ENCODE results near the gene BARHL2. TPM values are rescaled to one million over a fixed set of nuclear protein-coding genes. Genes with fewer than 3 reads are reported as not detected.
A peak's percentile ranks its signal among the peaks of the same experiment; 100 is the strongest.

Gene BARHL2
- total and polyA plus RNA-seq, 12 donors, result 0.13 TPM; not detected in 11

DNA sequence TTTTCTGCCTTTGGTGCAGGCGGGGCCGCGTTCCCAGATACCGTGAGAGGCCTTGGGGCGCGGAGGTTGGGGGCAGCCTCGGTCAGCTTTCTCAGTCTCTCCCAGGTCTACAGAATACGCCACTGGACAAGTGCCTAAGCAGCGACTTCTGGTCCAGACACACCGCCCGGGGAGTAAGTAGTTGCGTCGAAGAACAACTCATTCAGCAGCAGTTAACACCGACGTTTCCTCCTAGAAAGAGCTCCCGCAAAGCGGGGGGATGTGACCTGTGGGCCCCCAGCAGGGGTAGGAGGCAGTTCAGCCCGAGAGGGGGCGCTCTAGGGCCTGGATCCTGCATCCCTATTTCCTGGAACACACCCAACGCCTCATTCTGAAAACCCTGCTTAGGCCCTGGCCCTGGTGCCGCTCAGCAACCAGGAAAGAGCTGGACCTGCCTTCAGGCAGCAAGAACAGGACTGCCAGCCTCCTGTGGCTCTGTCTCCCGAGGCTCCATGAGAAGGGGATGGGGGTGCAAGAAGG, 6.5 kb upstream of the BARHL2 start:
- no peak for DNase-seq
- H3K4me1 ChIP-seq, result peaks cover 23 to 60% (median 41%) of the 10 kb centered on the region in 9 donors

DNA sequence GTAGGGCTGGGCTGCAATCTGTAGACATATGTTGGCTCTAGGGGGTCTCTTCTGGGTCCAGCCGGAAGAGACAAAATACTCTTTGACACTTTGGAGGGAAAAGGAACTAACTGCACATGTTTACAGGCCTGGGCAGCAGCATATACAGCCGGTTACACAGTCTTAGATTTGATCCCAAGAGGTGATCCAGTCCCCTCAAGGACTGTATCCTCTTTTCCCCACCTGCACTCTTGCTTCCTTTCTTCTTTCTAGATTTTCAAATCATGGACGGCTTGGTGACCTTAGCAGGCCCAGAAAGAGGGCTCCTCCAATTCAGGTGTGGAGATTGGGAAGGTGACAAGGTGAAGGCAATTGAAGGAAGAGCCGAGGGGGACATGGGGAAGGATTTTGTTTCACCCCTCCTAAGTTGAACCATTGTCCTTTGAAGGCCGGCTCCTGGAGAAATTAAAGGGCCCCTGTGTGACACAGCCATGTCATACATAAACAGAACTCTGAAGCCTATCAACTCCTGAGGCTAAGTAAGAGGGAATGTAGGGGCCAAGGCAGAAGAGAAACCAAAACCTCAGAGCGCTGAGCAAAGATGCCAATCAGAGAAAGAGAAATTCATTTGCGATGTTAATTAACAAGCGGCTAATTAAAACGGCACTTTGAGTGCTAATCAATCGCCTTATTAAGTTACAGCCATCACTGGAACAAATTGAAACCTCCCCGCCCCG, 5.9 kb upstream of the BARHL2 start:
- peaks cover 0 to 6% (median 0%) of the 10 kb centered on the region in 11 donors for H3K9me3 ChIP-seq
- DNase-seq, result no peak
- peak overlapping the region in 7 of 10 donors; percentile 9 to 44 (median 33) for H3K4me3 ChIP-seq
- H3K4me1 ChIP-seq, result peaks cover 29 to 62% (median 47%) of the 10 kb centered on the region in 9 donors
- H3K27ac ChIP-seq, result no peak overlapping the region
- H3K36me3 ChIP-seq, result no peaks in the 10 kb centered on the region
- WGBS, 2 donors, result 15 to 22% methylated on average over 12 of the region's 12 CpGs
- ATAC-seq, result no peak
- H3K27me3 ChIP-seq, result peaks cover 81 to 100% (median 100%) of the 10 kb centered on the region in 7 donors
- no peak for TF ChIP-seq CTCF (IDR thresholded peaks at IDR 0.05)
- intact Hi-C loops (cut with DNase I), result loop anchor here in 8 of 10 donors (5.0 to 10.0 kb wide), 8 partner anchors 122 to 608 kb away; partner anchors contain the start of gene ZNF644 (in 1 of the 8)

More for the DNA sequence above, 6.5 kb upstream of the BARHL2 start:
- ATAC-seq, result no peak
- no peak overlapping the region for H3K27ac ChIP-seq
- WGBS, 2 donors, result 4 to 6% methylated on average over 22 of the region's 22 CpGs
- peaks cover 80 to 100% (median 100%) of the 10 kb centered on the region in 7 donors for H3K27me3 ChIP-seq
- peak in 2 of 9 donors; percentile 13 to 19 for TF ChIP-seq CTCF (IDR thresholded peaks at IDR 0.05)
- intact Hi-C loops (cut with DNase I), result loop anchor here in 8 of 10 donors (5.0 to 10.0 kb wide), 8 partner anchors 121 to 609 kb away; partner anchors contain the start of gene ZNF644 (in 1 of the 8)
- H3K36me3 ChIP-seq, result no peaks in the 10 kb centered on the region
- H3K9me3 ChIP-seq, result peaks cover 0 to 6% (median 0%) of the 10 kb centered on the region in 11 donors
- H3K4me3 ChIP-seq, result peak overlapping the region in 7 of 10 donors; percentile 9 to 44 (median 33)

- H3K4me3 ChIP-seq, result no peak overlapping the region
- H3K9me3 ChIP-seq, result peaks cover 0 to 6% (median 0%) of the 10 kb centered on the region in 11 donors
- 8 to 9% methylated on average over 15 of the region's 15 CpGs for WGBS, 2 donors
- ATAC-seq, result no peak
- intact Hi-C loops (cut with DNase I), result loop anchor here in 8 of 10 donors (2.0 to 10.0 kb wide), 9 partner anchors 123 to 607 kb away; partner anchors contain the start of gene ZNF644 (in 1 of the 8)
- TF ChIP-seq CTCF (IDR thresholded peaks at IDR 0.05), result peak; percentile 43 to 87 (median 73)
- H3K27me3 ChIP-seq, result peaks cover 76 to 100% (median 100%) of the 10 kb centered on the region in 7 donors
- H3K4me1 ChIP-seq, result peaks cover 29 to 55% (median 42%) of the 10 kb centered on the region in 9 donors
- DNase-seq, result peak in 1 of 2 donors; percentile 61
- H3K27ac ChIP-seq, result no peak overlapping the region
- no peaks in the 10 kb centered on the region for H3K36me3 ChIP-seq
Observed at GRCh38 chr1:90721210-90722194, 4.4 kb upstream of the BARHL2 start.

Data from heart right ventricle (tissue), 16 donors.